Cardiac fibroblast (primary cell): ENCODE results near the gene PEPD.

ENCODE experiments used
- DNase-seq, 2 donors: peaks; one replicate each; pipeline versions ENCODE4 v3.0.0 to v3.0.0-alpha.2; 2010; ENCODE audit warnings: low read depth in 2 of 2
- H3K4me3 ChIP-seq, 2 donors: replicated peaks in 1 of 2; 1 replicate in 1 of 2; 2 replicates in 1 of 2; pipeline ENCODE4 v1.5.1; 2011; ENCODE audit warnings: low read depth in 2 of 2, low read length in 2 of 2, mild to moderate bottlenecking in 2 of 2, moderate library complexity in 1 of 2
- CTCF ChIP-seq: IDR thresholded peaks from one replicate; pipeline ENCODE4 v1.5.1; 2011; ENCODE audit warnings: low read depth, mild to moderate bottlenecking, low read length, inconsistent platforms

The PEPD gene

GRCh38 chr19:33506498-33506897 is 15.1 kb downstream of the PEPD start:
- no peak for TF ChIP-seq CTCF
- H3K4me3 ChIP-seq, result no peak overlapping the region

GRCh38 chr19:33505823-33506222 is 15.8 kb downstream of the PEPD start:
- no peak for DNase-seq
- no peak overlapping the region for H3K4me3 ChIP-seq
- no peak for TF ChIP-seq CTCF

More at GRCh38 chr19:33506498-33506897, 15.1 kb downstream of the PEPD start:
- DNase-seq, result no peak

- TF ChIP-seq CTCF, result no peak
- H3K4me3 ChIP-seq, result no peak overlapping the region
- DNase-seq, result no peak
Measured at GRCh38 chr19:33505148-33505547, 16.4 kb downstream of the PEPD start.

- no peak for TF ChIP-seq CTCF
- H3K4me3 ChIP-seq, result no peak overlapping the region
- DNase-seq, result no peak
Measured at GRCh38 chr19:33504058-33504444, 17.5 kb downstream of the PEPD start.

- no peak for TF ChIP-seq CTCF
- no peak overlapping the region for H3K4me3 ChIP-seq
- DNase-seq, result no peak
Measured at GRCh38 chr19:33503433-33504057, 18.0 kb downstream of the PEPD start.

GRCh38 chr19:33503030-33503429 is 18.6 kb downstream of the PEPD start:
- TF ChIP-seq CTCF, result no peak
- no peak for DNase-seq
- H3K4me3 ChIP-seq, result no peak overlapping the region

GRCh38 chr19:33502521-33502920 is 19.1 kb downstream of the PEPD start:
- no peak for TF ChIP-seq CTCF
- no peak for DNase-seq
- no peak overlapping the region for H3K4me3 ChIP-seq
